Head of caudate nucleus (tissue), 42 donors: ENCODE measurements around the gene CD74.
"Not testable (repeated sequence)": the region's sequence is repeated elsewhere in the genome, so short reads cannot be mapped to it uniquely, and the experiment has no call there.

Experiments used
- DNase-seq, 42 donors: peaks; one replicate each; pipeline versions ENCODE4 v3.0.0 to v3.0.0-alpha.2; 2020 to 2021; ENCODE audit warnings: mixed read lengths in 7 of 42
- intact Hi-C: fragments of 100-400 bp; cut with DNase I; formaldehyde crosslinking; loops from one replicate; pipeline ENCODE4 v1.15.0; 2022

The CD74 gene

GRCh38 chr5:150412319-150413175, at the start of gene CD74:
Gene CD74, minus strand, starts transcription at chr5:150412910. Its CDS starts 161 bp downstream, at chr5:150412749.
- intact Hi-C loops = no loop called here
- DNase-seq = peak; percentile 37 to 88 (median 74)

DNA sequence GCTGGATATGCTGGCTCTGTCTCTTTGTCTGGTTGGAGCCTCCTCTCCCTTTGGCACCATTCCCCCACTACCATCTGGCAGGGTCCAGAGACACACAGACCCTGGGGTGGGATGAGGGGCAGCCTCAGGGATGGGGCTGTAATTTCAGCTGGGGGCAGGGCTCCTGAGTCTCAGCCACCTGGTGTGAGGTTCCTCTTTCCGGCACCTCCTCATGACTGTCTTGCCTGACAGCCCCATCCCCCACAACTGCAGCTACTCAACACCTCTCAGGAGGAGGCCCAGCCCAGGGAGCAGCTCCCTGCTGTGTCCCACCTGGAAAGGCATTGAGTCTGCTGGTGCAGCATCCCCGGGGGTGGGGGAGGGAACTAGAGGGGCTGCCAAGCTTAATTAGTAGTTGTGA, 48.5 kb upstream of the CD74 start:
- intact Hi-C loops = loop anchor here (2.0 kb wide), 1 partner anchor 56 kb away; no protein-coding TSS in a partner anchor
- DNase-seq = no peak

- intact Hi-C loops = loop anchor here (2.0 kb wide), 1 partner anchor 56 kb away; no protein-coding TSS in a partner anchor
- no peak for DNase-seq
Observed at GRCh38 chr5:150460781-150461180, 48.1 kb upstream of the CD74 start.

- intact Hi-C loops = loop anchor here (5.0 to 10.0 kb wide), 3 partner anchors 83 to 243 kb away; partner anchors contain the start of gene RBM22
- peak; percentile 64 to 94 (median 84) for DNase-seq
Observed at GRCh38 chr5:150458802-150459557, 46.3 kb upstream of the CD74 start.

DNA sequence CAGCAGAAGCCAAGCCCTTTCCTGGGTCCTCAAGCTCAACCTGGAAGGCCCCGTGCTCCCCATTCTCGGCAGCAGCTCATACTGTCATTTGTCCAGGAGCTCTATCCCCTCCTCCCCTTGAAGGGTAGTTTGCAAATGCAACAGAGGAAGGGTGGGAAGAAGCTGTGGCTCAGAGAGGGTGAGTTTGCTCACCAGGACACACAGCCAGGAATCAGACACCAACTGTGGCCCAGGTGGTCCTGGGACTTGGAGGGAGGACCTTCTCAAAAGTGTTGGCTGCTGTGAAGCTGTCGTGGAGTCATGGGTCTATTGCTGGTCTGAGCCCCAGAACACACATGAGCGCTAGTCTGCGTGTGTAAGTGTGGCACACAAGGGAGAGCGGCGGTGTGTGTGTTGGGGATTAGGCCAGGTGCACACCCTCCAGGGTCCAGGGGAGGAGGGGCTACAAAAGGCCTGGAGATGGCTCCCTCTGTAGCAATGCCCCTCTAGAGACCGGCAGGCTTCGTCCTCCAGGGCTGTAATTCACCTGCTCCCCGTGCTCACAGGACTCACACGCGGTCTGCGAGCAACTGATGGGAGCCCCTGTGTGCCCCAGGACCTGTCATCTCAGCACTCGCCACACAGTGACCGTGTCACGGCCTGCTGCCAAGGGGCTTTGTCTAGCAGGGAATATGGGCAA, 45.0 kb upstream of the CD74 start:
- no peak for DNase-seq
- intact Hi-C loops = loop anchor here (5.0 to 10.0 kb wide), 3 partner anchors 85 to 245 kb away; partner anchors contain the start of gene RBM22

GRCh38 chr5:150457121-150457520, 44.4 kb upstream of the CD74 start:
- no peak for DNase-seq
- intact Hi-C loops = loop anchor here (5.0 to 10.0 kb wide), 3 partner anchors 85 to 245 kb away; partner anchors contain the start of gene RBM22

- DNase-seq = no peak
Observed at GRCh38 chr5:150454492-150455229, 42.0 kb upstream of the CD74 start.

GRCh38 chr5:150454027-150454426, 41.3 kb upstream of the CD74 start:
- DNase-seq = not testable (repeated sequence)
- intact Hi-C loops = loop anchor here (5.0 to 10.0 kb wide), 2 partner anchors 33 to 201 kb away; no protein-coding TSS in a partner anchor

More at GRCh38 chr5:150454492-150455229, 42.0 kb upstream of the CD74 start:
- intact Hi-C loops = loop anchor here (5.0 to 10.0 kb wide), 4 partner anchors 33 to 248 kb away; partner anchors contain the start of gene RBM22

GRCh38 chr5:150452914-150453313, 40.2 kb upstream of the CD74 start:
- intact Hi-C loops = loop anchor here (5.0 to 10.0 kb wide), 2 partner anchors 34 to 202 kb away; no protein-coding TSS in a partner anchor
- DNase-seq = no peak

DNA sequence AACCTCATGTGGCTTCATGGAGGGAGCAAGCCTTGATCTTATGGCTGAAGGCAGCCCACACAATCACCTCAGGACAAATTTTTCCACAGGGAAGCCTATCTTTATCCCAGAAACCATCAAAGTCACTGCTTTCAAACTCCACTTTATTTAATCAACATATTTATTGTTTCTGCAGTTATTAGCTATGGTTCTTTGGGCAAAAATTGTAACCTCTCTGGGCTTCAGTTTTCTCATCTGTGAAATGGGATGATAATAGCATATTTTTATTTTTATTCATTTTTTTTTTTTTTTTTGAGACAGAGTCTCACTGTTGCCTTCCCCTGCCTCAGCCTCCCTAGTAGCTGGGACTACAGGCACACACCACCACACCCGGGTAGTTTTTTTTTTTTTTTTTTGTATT, 38.9 kb upstream of the CD74 start:
- intact Hi-C loops = loop anchor here (5.0 to 10.0 kb wide), 2 partner anchors 36 to 203 kb away; no protein-coding TSS in a partner anchor

DNA sequence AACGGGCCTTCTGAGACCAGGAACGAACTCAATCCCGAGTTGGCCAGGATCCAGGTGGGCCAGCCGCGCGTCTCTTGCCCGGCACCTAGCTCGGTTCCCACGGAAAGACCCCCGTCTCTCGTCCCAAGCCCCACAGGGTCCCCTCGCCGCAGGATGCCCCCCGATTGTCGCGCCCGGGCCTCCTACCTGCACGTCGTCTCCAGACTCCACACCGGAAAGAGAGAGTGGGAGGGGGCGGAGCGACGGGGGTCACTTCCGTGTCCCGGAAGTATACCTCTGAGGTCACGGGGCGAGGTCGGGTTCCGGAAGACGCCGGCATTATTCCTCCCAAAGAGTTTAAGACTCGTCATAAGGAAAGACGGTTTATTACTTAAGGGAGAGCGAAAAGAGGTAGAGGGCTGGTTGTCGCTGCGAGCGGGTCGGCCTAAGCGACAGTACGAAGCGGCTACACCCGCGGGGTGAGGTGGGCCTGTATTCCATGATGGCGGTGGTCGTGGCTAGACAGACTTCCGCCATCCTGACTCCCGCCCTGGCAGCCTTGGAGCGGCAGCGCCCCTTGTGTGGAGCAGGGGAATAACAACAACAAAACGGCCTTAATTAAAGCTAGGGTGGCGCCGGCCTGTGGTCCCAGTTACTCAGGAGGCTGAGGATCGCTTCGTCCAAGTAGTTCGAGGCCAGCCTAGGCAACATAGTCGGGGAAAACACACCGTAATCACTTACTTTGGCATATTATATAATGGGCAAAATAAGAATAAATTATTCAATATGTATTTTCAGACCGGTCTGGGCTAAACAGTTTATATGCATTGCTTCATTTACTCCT, 37.0 kb upstream of the CD74 start, which contains the start of gene RPS14:
Gene RPS14, minus strand, starts transcription at position 223 of the 823 bp plus-strand sequence. CDS start 2,006 bp downstream, outside the sequence.
- DNase-seq = peak; percentile 79 to 97 (median 91)
- intact Hi-C loops = loop anchor here (5.0 to 10.0 kb wide), 3 partner anchors 38 to 205 kb away; partner anchors contain the start of gene TCOF1

More for the DNA sequence above, 38.9 kb upstream of the CD74 start:
- no peak for DNase-seq

DNA sequence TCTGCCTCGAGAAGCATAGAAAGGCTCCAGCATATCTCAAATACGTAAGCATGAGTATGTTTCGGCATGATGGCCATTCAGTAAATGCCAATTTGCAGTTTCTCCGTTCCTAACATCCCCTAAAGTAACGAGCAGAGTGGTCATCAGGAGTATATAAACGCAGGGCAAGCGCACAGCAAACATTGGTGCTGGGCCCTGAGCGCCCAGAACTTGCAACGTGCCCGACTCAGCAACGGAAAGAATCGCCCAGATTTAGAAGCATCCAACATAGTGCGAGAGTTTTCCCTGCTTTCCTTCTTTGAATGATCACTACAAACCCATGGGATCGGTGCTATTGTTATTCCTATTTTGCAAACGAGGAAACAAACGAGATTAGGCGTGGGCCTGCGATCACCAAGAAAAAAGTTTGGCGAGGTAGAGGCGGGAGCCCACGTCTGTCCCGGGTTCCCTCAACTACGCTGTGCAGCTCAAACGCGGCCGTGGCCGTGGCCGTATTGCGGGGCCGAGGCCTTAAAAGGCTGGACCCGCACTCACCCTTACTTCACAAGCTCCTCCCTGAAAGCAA, 36.3 kb upstream of the CD74 start:
- no peak for DNase-seq

DNA sequence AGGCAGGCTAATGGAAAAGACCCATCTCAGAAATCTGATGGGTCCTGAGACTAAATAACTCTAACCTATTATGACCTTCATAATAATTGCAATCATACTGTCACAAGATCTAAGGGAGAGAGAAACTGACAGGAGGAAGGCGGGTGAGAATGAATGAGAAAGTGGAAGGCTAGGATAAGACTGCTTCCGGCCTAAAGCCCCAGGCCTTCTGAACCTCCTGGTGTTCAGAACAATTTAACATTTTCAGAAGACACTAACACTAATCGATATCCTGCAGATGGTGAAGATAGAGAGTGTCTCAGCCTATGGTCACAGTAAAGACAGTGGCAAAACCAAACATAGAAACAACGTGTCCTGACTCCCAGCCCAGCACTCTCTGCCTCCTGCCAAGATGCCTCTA, 35.6 kb upstream of the CD74 start:
- DNase-seq = no peak
- intact Hi-C loops = loop anchor here (10.0 kb wide), 1 partner anchor 94 kb away; the partner anchor contains the start of gene TCOF1

More for the DNA sequence above, 36.3 kb upstream of the CD74 start:
- intact Hi-C loops = loop anchor here (10.0 kb wide), 1 partner anchor 94 kb away; the partner anchor contains the start of gene TCOF1

DNA sequence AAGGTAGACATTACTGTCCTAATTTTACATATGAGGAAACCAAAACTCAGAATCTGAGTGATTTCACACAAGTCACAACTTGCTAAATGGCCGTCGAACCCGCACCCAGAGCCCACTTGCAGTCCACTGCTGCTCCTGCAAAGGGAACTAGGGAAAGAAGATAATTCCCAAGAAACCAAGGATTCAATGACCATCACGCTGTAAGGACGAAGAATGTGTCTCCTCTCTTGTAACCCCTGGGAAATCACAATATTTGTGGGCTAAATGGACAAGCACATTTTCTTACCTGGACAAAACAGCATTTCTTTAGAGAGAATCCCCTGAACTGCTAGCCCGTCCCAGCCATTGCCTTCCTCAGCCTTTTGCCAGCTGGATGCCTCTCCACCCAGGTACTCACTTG, 34.5 kb upstream of the CD74 start:
- no peak for DNase-seq
- intact Hi-C loops = loop anchor here (10.0 kb wide), 1 partner anchor 92 kb away; the partner anchor contains the start of gene TCOF1

- intact Hi-C loops = loop anchor here (10.0 kb wide), 1 partner anchor 92 kb away; the partner anchor contains the start of gene TCOF1
Observed at GRCh38 chr5:150446583-150446982, 33.9 kb upstream of the CD74 start.

DNA sequence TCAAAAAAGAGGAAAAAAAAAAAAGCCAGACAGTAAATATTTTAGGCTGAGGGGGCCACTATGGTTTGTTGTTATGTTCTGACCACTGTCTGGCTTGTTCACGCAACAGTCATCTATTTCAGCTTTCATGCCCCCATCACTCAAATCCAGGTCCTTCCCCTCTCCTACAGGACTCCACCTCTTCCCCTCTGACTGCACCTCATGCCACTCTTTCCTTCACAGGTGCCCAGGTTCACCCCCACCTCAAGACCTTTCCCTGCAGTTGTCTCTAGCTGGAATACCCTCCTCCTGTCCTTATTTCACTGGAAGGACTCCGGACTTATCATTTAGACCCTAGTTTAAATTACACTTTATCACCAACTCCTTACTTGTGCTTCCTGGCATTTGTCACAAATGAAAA, 33.4 kb upstream of the CD74 start:
- no peak for DNase-seq
- intact Hi-C loops = loop anchor here (10.0 kb wide), 1 partner anchor 91 kb away; the partner anchor contains the start of gene TCOF1

More at GRCh38 chr5:150446583-150446982, 33.9 kb upstream of the CD74 start:
- no peak for DNase-seq
